Prostate gland (tissue), 2 donors: ENCODE data around the gene PIK3C2A. TPM values are rescaled to one million over a fixed set of nuclear protein-coding genes. Genes with fewer than 3 reads are reported as not detected.

ENCODE experiments used
- DNase-seq: peaks from one replicate; pipeline ENCODE4 v3.0.0-alpha.2; 2019; ENCODE audit warnings: low spot score
- H3K27ac ChIP-seq, 2 donors: fragments of 200-600 bp; sonication (generic); 2 replicates each; pipeline ENCODE4 v1.5.1; 2017 to 2019
- H3K27me3 ChIP-seq: fragments of 200-600 bp; sonication (generic); replicated peaks from 2 replicates; pipeline ENCODE4 v1.5.1; 2019; ENCODE audit not compliant: insufficient read depth
- H3K36me3 ChIP-seq, 2 donors: fragments of 200-600 bp; sonication (generic); 1 replicate in 1 of 2; 2 replicates in 1 of 2; pipeline versions ENCODE4 v1.5.1 to v1.8.1; 2017 to 2019
- H3K4me1 ChIP-seq: fragments of 200-600 bp; sonication (generic); replicated peaks from 2 replicates; pipeline ENCODE4 v1.5.1; 2019
- H3K4me3 ChIP-seq, 2 donors: fragments of 200-600 bp; sonication (generic); 2 replicates each; pipeline ENCODE4 v1.5.1; 2017 to 2019
- H3K9me3 ChIP-seq: fragments of 200-600 bp; sonication (generic); 2 replicates; pipeline ENCODE4 v1.5.1; 2017
- POLR2A ChIP-seq: fragments of 450-650 bp; IDR thresholded peaks from one replicate; pipeline ENCODE4 v1.6.1; 2016; ENCODE audit warnings: antibody characterized with exemption, mild to moderate bottlenecking
- POLR2AphosphoS5 ChIP-seq: sonication (generic); formaldehyde crosslinking; IDR thresholded peaks from one replicate; pipeline ENCODE4 v1.6.1; 2017; ENCODE audit warnings: antibody characterized with exemption
- WGBS: methylation state at CpG from one replicate; pipeline ENCODE4 v1.1.5; 2018; 5-methylcytosine and 5-hydroxymethylcytosine counted together
- intact Hi-C: fragments of 100-400 bp; cut with DNase I; formaldehyde crosslinking; loops from one replicate; pipeline ENCODE4 v1.14.2; 2022
- total RNA-seq, 2 donors: library from RNA; depleted of rRNA; stranded (reverse); fragments of >200 nt; gene quantifications; one replicate each; pipeline ENCODE4 v1.1.0, GENCODE V29; 2016
- TF ChIP-seq, protein P1 (sequence below), 4 experiments: fragments of 200-600 bp in 2 of 4; fragments of 450-650 bp in 2 of 4; sonication (generic) in 2 of 4; IDR thresholded peaks; 1 replicate in 3 of 4; 2 replicates in 1 of 4; pipeline ENCODE4 v1.5.1; 2016 to 2019; ENCODE audit warnings: antibody characterized with exemption in 4 of 4, mild to moderate bottlenecking in 2 of 4, moderate library complexity in 2 of 4

PIK3C2A gene
- total RNA-seq, 2 donors from 2014 or later: 66.0 to 90.0 TPM

DNA sequence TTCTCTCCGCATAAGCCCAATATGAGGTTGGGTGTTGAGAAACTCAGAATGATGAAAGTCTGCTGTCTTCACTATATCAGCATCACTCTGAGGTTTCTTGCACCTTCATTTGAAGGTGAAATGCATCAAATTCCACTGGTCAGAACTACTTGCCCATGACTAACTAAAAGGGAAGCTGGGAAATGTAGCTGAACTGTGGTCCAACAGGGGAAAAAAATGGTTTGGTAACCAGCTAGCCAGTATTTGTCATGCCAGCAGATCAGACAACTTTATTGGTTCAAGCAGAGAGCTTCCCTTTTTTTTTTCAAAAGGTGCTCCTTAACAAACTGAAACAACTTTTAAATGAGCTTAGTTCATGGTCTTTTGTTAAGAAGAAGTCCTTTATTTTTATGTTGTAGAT is 14.2 kb upstream of the PIK3C2A start:
- Histone ChIP-seq H3K9me3 (no peaks in the 10 kb centered on the region), H3K27me3 (no peaks in the 10 kb centered on the region), H3K4me1 (no peaks in the 10 kb centered on the region), H3K4me3 (no peak overlapping the region), H3K36me3 (no peaks in the 10 kb centered on the region), H3K27ac (no peak overlapping the region)
- TF ChIP-seq POLR2A (no peak), POLR2AphosphoS5 (no peak)
- TF ChIP-seq, protein P1, sequence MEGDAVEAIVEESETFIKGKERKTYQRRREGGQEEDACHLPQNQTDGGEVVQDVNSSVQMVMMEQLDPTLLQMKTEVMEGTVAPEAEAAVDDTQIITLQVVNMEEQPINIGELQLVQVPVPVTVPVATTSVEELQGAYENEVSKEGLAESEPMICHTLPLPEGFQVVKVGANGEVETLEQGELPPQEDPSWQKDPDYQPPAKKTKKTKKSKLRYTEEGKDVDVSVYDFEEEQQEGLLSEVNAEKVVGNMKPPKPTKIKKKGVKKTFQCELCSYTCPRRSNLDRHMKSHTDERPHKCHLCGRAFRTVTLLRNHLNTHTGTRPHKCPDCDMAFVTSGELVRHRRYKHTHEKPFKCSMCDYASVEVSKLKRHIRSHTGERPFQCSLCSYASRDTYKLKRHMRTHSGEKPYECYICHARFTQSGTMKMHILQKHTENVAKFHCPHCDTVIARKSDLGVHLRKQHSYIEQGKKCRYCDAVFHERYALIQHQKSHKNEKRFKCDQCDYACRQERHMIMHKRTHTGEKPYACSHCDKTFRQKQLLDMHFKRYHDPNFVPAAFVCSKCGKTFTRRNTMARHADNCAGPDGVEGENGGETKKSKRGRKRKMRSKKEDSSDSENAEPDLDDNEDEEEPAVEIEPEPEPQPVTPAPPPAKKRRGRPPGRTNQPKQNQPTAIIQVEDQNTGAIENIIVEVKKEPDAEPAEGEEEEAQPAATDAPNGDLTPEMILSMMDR (IDR thresholded peaks at IDR 0.05): no peak
- DNase-seq: no peak
- WGBS: 100% methylated on average over 1 of the region's 1 CpG
- intact Hi-C loops: no loop called here

DNA sequence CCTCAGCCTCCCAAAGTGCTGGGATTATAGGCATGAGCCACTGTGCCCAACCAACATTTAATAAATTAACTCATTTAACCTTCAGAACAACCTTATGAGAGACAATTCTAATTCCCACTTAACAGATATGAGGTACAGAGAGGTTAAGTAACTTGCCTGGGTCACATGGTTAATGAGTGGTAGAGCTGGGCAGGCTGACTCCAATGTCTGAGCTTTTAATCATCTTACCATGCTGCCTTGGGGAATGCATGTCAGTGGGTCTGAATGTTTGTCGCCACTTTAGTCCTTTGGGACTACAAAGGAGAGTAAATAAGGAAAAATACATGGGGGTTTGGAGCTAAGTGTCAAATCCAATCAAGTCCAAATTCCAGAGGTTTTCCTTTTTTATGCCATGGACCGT is 11.2 kb upstream of the PIK3C2A start:
- no peaks in the 10 kb centered on the region for H3K36me3 ChIP-seq
- H3K4me3 ChIP-seq: no peak overlapping the region
- intact Hi-C loops: loop anchor here (10.0 kb wide), 2 partner anchors 136 to 1306 kb away; partner anchors contain the start of genes NCR3LG1 and TSG101
- TF ChIP-seq POLR2AphosphoS5 (no peak), POLR2A (no peak)
- TF ChIP-seq, protein P1 (IDR thresholded peaks at IDR 0.05): no peak
- no peaks in the 10 kb centered on the region for H3K9me3 ChIP-seq
- no peaks in the 10 kb centered on the region for H3K27me3 ChIP-seq
- no peak for DNase-seq
- 89% methylated on average over 2 of the region's 2 CpGs for WGBS
- H3K4me1 ChIP-seq: no peaks in the 10 kb centered on the region
- no peak overlapping the region for H3K27ac ChIP-seq

DNA sequence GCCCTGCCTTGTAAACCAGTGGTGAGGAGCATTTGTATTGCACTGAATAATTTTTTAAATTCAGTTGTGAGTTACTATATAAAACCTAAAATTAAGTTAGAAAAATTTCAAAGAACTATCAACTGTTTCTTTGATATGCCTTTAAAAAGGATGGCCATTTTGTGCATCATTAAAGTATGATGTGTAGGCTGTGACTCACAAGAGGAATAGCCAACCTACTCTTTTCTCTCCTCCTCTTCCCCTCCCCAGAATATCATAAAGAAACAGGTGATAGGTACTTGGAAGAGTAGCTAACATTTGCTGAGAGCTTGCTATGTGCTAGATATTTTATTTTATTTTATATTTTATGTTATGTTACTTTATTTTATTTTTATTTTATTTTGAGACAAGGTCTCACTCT is 10.6 kb upstream of the PIK3C2A start:
- Histone ChIP-seq H3K9me3 (no peaks in the 10 kb centered on the region), H3K4me3 (no peak overlapping the region), H3K27me3 (no peaks in the 10 kb centered on the region), H3K27ac (no peak overlapping the region), H3K36me3 (no peaks in the 10 kb centered on the region), H3K4me1 (no peaks in the 10 kb centered on the region)
- no peak for DNase-seq
- TF ChIP-seq POLR2A: no peak
- TF ChIP-seq, protein P1 (IDR thresholded peaks at IDR 0.05): no peak
- no peak for TF ChIP-seq POLR2AphosphoS5
- intact Hi-C loops: loop anchor here (10.0 kb wide), 2 partner anchors 136 to 1306 kb away; partner anchors contain the start of genes NCR3LG1 and TSG101

DNA sequence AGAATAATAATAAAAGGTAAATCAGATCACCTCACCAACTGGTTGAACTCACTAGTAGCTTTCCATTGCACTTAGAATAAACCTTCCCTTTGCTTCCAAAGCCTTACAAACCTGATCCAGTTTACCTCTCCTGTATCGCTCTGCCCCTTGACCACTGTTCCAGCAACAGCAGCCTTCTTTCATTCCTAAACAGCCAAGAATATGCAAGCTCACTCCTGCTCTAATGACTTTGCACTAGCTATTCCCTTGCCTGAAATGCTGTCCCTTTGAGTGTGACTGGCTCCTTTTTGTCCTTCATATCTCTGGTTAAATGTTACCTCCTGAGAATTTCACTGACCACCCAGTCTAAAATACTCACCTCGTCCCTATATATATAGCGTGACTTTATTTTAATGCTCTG is 9.6 kb upstream of the PIK3C2A start:
- no peaks in the 10 kb centered on the region for H3K9me3 ChIP-seq
- intact Hi-C loops: loop anchor here (10.0 kb wide), 2 partner anchors 137 to 1307 kb away; partner anchors contain the start of genes NCR3LG1 and TSG101
- no peaks in the 10 kb centered on the region for H3K27me3 ChIP-seq
- TF ChIP-seq POLR2A: no peak
- TF ChIP-seq, protein P1 (IDR thresholded peaks at IDR 0.05): no peak
- TF ChIP-seq POLR2AphosphoS5: no peak
- no peak overlapping the region for H3K4me3 ChIP-seq
- H3K27ac ChIP-seq: no peak overlapping the region
- no peak for DNase-seq
- WGBS: 96% methylated on average over 3 of the region's 3 CpGs
- H3K4me1 ChIP-seq: no peaks in the 10 kb centered on the region
- H3K36me3 ChIP-seq: no peaks in the 10 kb centered on the region

DNA sequence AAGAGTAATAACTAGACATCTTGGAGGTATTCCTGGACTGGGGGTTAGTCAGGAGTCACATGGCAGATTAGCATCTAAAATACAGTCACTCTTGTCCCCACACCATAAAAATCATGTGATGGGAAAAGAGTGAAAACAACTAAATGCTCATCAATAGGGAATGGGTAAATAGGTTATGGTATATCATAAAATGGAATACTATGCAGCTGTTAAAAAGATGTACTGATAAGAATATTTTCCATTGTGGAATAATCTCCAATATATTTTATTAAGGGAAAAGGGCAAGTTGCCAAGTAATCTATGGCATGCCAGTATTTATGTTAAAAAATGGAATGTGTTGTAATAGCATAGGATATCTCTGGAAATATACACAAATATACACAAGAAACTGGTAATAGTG is 6.6 kb upstream of the PIK3C2A start:
- no peak for DNase-seq
- Histone ChIP-seq H3K4me1 (no peaks in the 10 kb centered on the region), H3K4me3 (no peak overlapping the region), H3K9me3 (no peaks in the 10 kb centered on the region), H3K27ac (no peak overlapping the region), H3K27me3 (no peaks in the 10 kb centered on the region), H3K36me3 (no peaks in the 10 kb centered on the region)
- intact Hi-C loops: loop anchor here (10.0 kb wide), 2 partner anchors 140 to 1310 kb away; partner anchors contain the start of genes NCR3LG1 and TSG101
- no peak for TF ChIP-seq POLR2AphosphoS5
